ENCODE measurements around the gene PRPSAP2. TPM values are rescaled to one million over a fixed set of nuclear protein-coding genes. Genes with fewer than 3 reads are reported as not detected.

Gene PRPSAP2
- total and polyA plus RNA-seq, 2 of the 8 experiments (the other 6 are each of a cell fraction or from before 2014, with no cell fraction given) = 28.7 to 50.5 TPM

DNA sequence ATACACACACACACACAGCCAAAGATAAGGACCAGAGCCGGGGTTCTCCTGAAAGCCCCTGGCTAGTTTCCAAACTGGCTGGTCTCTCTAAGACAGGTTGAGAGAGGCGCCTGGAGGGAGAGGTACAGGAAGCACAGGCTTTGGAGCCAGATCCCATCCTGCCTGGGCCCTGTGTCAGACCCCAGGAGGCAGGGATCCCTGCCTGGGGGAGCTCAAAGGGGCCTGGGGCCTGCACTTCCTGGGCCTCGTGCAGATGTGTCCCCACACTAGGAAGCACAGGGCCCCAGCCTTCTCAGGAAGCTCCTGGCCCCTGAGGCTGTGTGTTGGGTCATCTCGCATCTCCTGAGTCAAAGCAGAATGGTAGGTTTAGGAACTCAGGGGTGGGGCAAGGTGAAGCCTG, 110.0 kb downstream of the PRPSAP2 start (continued):
- TF ChIP-seq, protein P1, sequence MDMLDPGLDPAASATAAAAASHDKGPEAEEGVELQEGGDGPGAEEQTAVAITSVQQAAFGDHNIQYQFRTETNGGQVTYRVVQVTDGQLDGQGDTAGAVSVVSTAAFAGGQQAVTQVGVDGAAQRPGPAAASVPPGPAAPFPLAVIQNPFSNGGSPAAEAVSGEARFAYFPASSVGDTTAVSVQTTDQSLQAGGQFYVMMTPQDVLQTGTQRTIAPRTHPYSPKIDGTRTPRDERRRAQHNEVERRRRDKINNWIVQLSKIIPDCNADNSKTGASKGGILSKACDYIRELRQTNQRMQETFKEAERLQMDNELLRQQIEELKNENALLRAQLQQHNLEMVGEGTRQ (IDR thresholded peaks at IDR 0.05; ENCODE audit: low read length) = no peak
- TF ChIP-seq SAP30 (IDR thresholded peaks at IDR 0.05; ENCODE audit: insufficient read depth, insufficient replicate concordance, low read length) (no peak), CBX5 (IDR thresholded peaks at IDR 0.05; ENCODE audit: low read depth, low read length) (no peak), TEAD4 (IDR thresholded peaks at IDR 0.05; ENCODE audit: low read depth, low read length) (no peak)

Measured in H1 (cell line).